ENCODE measurements around the gene RBM24.
A peak's percentile ranks its signal among the peaks of the same experiment; 100 is the strongest.

- TF ChIP-seq EZH2 (optimal IDR thresholded peaks at IDR 0.05; ENCODE audit: low read depth, low read length) (no peak), CTCF (IDR thresholded peaks at IDR 0.05; ENCODE audit: low read length) (0 out of 2 replicates have a peak, but pooled peaks have one; percentile 10), EZH2phosphoT487 (IDR thresholded peaks at IDR 0.05; ENCODE audit: low read length) (no peak)
These were observed at the start of gene RBM24 for GRCh38 chr6:17281100-17281496.

Data from MM.1S (cell line).